Measurements from ENCODE around the gene HES7.

The HES7 gene

GRCh38 chr17:8150194-8151119 lies 26.6 kb upstream of the HES7 start:
- H3K4me1 Mint-ChIP-seq (ENCODE audit: low read depth): peaks cover 15% of the 10 kb centered on the region
- H3K36me3 Mint-ChIP-seq: no peaks in the 10 kb centered on the region
- H3K27me3 Mint-ChIP-seq: no peaks in the 10 kb centered on the region
- H3K9me3 Mint-ChIP-seq (ENCODE audit: low read depth): no peaks in the 10 kb centered on the region
- peak overlapping the region; percentile 94 for H3K4me3 Mint-ChIP-seq
- peak overlapping the region; percentile 28 for H3K27ac Mint-ChIP-seq

GRCh38 chr17:8149419-8150193 lies 25.7 kb upstream of the HES7 start:
- Mint-ChIP-seq H3K36me3 (no peaks in the 10 kb centered on the region), H3K4me1 (ENCODE audit: low read depth) (peaks cover 15% of the 10 kb centered on the region), H3K9me3 (ENCODE audit: low read depth) (no peaks in the 10 kb centered on the region), H3K27ac (peak overlapping the region; percentile 58), H3K4me3 (peak overlapping the region; percentile 62), H3K27me3 (no peaks in the 10 kb centered on the region)

- Mint-ChIP-seq H3K27ac (no peak overlapping the region), H3K9me3 (ENCODE audit: low read depth) (no peaks in the 10 kb centered on the region), H3K4me1 (ENCODE audit: low read depth) (peaks cover 15% of the 10 kb centered on the region), H3K27me3 (no peaks in the 10 kb centered on the region), H3K36me3 (no peaks in the 10 kb centered on the region), H3K4me3 (no peak overlapping the region)
Measured at GRCh38 chr17:8148560-8148959, 24.7 kb upstream of the HES7 start.

- Mint-ChIP-seq H3K36me3 (no peaks in the 10 kb centered on the region), H3K27ac (no peak overlapping the region), H3K27me3 (no peaks in the 10 kb centered on the region), H3K4me1 (ENCODE audit: low read depth) (peaks cover 15% of the 10 kb centered on the region), H3K4me3 (no peak overlapping the region), H3K9me3 (ENCODE audit: low read depth) (no peaks in the 10 kb centered on the region)
Measured at GRCh38 chr17:8147805-8148404, 24.0 kb upstream of the HES7 start.

GRCh38 chr17:8147141-8147804 lies 23.4 kb upstream of the HES7 start:
- Mint-ChIP-seq H3K4me1 (ENCODE audit: low read depth) (peaks cover 15% of the 10 kb centered on the region), H3K9me3 (ENCODE audit: low read depth) (no peaks in the 10 kb centered on the region), H3K27me3 (no peaks in the 10 kb centered on the region), H3K27ac (no peak overlapping the region), H3K36me3 (no peaks in the 10 kb centered on the region), H3K4me3 (no peak overlapping the region)

GRCh38 chr17:8146381-8147140 lies 22.7 kb upstream of the HES7 start:
- no peaks in the 10 kb centered on the region for H3K27me3 Mint-ChIP-seq

GRCh38 chr17:8145811-8146210 lies 21.9 kb upstream of the HES7 start:
- H3K27me3 Mint-ChIP-seq: no peaks in the 10 kb centered on the region
- no peak overlapping the region for H3K27ac Mint-ChIP-seq
- H3K4me1 Mint-ChIP-seq (ENCODE audit: low read depth): peaks cover 7% of the 10 kb centered on the region

More at GRCh38 chr17:8146381-8147140, 22.7 kb upstream of the HES7 start:
- H3K27ac Mint-ChIP-seq: no peak overlapping the region
- H3K36me3 Mint-ChIP-seq: no peaks in the 10 kb centered on the region
- H3K9me3 Mint-ChIP-seq (ENCODE audit: low read depth): no peaks in the 10 kb centered on the region
- H3K4me3 Mint-ChIP-seq: no peak overlapping the region
- peaks cover 11% of the 10 kb centered on the region for H3K4me1 Mint-ChIP-seq (ENCODE audit: low read depth)

GRCh38 chr17:8144401-8145231 lies 20.7 kb upstream of the HES7 start:
- H3K4me3 Mint-ChIP-seq: no peak overlapping the region
- H3K27ac Mint-ChIP-seq: no peak overlapping the region
- no peaks in the 10 kb centered on the region for H3K9me3 Mint-ChIP-seq (ENCODE audit: low read depth)
- no peaks in the 10 kb centered on the region for H3K36me3 Mint-ChIP-seq
- peaks cover 5% of the 10 kb centered on the region for H3K4me1 Mint-ChIP-seq (ENCODE audit: low read depth)
- H3K27me3 Mint-ChIP-seq: no peaks in the 10 kb centered on the region

More at GRCh38 chr17:8145811-8146210, 21.9 kb upstream of the HES7 start:
- no peaks in the 10 kb centered on the region for H3K36me3 Mint-ChIP-seq
- no peaks in the 10 kb centered on the region for H3K9me3 Mint-ChIP-seq (ENCODE audit: low read depth)
- H3K4me3 Mint-ChIP-seq: no peak overlapping the region

- no peaks in the 10 kb centered on the region for H3K9me3 Mint-ChIP-seq (ENCODE audit: low read depth)
- no peaks in the 10 kb centered on the region for H3K36me3 Mint-ChIP-seq
- peaks cover 2% of the 10 kb centered on the region for H3K4me1 Mint-ChIP-seq (ENCODE audit: low read depth)
- H3K27ac Mint-ChIP-seq: no peak overlapping the region
- H3K27me3 Mint-ChIP-seq: no peaks in the 10 kb centered on the region
- H3K4me3 Mint-ChIP-seq: no peak overlapping the region
Measured at GRCh38 chr17:8143581-8144400, 19.9 kb upstream of the HES7 start.

GRCh38 chr17:8142887-8143580 lies 19.1 kb upstream of the HES7 start:
- Mint-ChIP-seq H3K4me1 (ENCODE audit: low read depth) (peaks cover 2% of the 10 kb centered on the region), H3K27me3 (no peaks in the 10 kb centered on the region), H3K27ac (no peak overlapping the region), H3K9me3 (ENCODE audit: low read depth) (no peaks in the 10 kb centered on the region), H3K36me3 (no peaks in the 10 kb centered on the region), H3K4me3 (no peak overlapping the region)

GRCh38 chr17:8142158-8142886 lies 18.4 kb upstream of the HES7 start:
- H3K4me3 Mint-ChIP-seq: no peak overlapping the region
- no peaks in the 10 kb centered on the region for H3K27me3 Mint-ChIP-seq
- peaks cover 2% of the 10 kb centered on the region for H3K4me1 Mint-ChIP-seq (ENCODE audit: low read depth)
- H3K27ac Mint-ChIP-seq: no peak overlapping the region
- H3K36me3 Mint-ChIP-seq: no peaks in the 10 kb centered on the region
- no peaks in the 10 kb centered on the region for H3K9me3 Mint-ChIP-seq (ENCODE audit: low read depth)

- Mint-ChIP-seq H3K4me1 (ENCODE audit: low read depth) (peaks cover 1% of the 10 kb centered on the region), H3K9me3 (ENCODE audit: low read depth) (no peaks in the 10 kb centered on the region), H3K27me3 (peaks cover under 1% of the 10 kb centered on the region), H3K27ac (peak overlapping the region; percentile 41), H3K36me3 (no peaks in the 10 kb centered on the region), H3K4me3 (no peak overlapping the region)
Measured at GRCh38 chr17:8141741-8142140, 17.8 kb upstream of the HES7 start.
